ENCODE data around the gene PLEKHB1.
"Not testable (repeated sequence)": the region's sequence is repeated elsewhere in the genome, so short reads cannot be mapped to it uniquely, and the experiment has no call there.

The PLEKHB1 gene

GRCh38 chr11:73648571-73649046, 2.2 kb downstream of the PLEKHB1 start:
- DNase-seq, result no peak

- DNase-seq, result no peak
Measured at GRCh38 chr11:73649206-73649605, 2.8 kb downstream of the PLEKHB1 start.

- no peak for DNase-seq
Measured at GRCh38 chr11:73650400-73650799, 4.0 kb downstream of the PLEKHB1 start.

DNA sequence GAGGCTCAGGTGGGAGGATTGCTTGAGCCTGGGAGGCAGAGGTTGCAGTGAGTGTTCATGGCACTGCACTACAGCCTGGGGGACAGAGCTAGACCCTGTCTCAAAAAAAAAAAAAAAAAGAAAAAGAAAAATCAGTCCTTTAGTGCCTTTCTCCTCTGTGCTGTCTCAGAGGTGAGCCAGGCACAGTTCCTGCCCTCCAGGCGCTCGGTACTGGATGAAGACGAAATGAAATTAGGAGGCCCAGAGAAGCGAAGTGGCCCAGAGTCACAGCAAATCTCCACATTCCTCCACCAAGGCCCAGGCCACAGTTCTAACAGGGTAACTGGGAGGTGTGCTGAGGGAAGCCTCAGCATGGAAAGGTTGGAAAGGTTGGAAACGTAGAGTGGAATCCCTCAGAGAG, 4.9 kb downstream of the PLEKHB1 start:
- DNase-seq, result no peak

DNA sequence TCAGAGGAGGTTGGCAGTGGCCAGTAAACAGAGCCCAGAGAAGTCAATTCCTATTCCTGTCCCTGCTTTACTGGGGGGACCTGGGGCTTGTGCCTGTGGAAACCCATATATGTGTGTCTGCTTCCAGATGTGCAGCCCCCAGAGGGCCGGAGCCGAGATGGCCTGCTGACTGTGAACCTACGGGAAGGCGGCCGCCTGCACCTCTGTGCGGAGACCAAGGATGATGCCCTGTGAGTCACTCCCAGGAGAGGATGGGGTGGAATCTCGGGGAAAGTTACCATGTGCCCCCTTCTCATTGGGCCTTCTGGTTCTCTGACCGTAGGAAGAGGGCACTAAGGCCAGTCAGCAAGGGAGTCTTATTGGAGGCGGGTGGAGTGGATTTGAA, 5.3 kb downstream of the PLEKHB1 start:
- DNase-seq, result no peak

DNA sequence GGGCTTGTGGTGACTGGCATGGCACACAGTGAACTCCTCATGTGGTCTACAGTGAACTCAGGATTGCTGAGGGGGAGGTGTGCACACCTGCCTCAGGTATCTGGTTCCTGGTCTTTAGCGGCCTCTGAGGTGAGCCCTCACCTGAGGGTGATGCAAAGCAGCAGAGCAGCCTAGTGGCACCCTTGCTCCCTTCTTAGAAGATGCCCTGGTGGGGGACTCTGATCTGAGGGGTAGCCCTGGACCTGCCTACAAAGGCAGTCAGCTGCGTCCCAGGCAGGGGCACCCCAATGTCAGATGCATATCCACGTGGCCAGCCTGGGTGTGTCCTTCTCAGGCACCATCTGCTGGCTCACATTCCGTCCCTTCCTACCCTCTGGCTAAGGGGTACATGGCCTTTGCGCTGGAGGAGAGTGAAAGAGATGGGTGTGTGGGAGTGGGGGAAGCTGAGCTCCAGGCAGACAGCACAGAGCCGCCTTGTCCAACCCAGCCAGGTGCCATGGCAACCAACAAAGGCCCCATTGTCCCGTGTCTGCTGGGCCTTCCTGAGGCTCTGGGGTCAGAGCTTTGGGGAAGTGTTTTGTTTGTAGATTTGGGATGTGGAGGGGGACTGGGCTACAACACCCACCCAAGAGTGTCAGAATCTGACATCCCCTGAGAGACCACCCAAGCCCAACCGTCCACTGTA, 5.8 kb downstream of the PLEKHB1 start:
- DNase-seq, result no peak

GRCh38 chr11:73652856-73653559, 6.6 kb downstream of the PLEKHB1 start:
- DNase-seq, result no peak

DNA sequence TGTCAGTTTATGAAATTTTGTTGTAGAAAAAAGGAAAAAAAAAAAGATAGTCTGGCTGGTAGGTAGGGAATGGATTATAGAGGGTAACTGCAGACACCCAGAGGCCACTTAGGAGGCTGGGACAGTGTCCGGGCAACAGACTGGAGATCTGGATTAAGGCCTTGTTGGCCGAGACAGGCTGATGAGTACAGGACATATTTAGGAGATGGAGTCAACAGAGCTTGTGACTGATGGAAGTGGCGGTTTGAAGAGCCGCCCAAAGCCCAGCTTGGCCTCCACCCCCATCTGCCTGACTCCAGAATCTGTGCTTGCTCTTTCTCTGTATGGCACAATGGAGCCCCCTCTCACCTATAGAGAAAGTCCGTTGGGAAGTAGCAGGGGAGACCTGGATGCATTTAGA, 7.6 kb downstream of the PLEKHB1 start:
- no peak for DNase-seq

DNA sequence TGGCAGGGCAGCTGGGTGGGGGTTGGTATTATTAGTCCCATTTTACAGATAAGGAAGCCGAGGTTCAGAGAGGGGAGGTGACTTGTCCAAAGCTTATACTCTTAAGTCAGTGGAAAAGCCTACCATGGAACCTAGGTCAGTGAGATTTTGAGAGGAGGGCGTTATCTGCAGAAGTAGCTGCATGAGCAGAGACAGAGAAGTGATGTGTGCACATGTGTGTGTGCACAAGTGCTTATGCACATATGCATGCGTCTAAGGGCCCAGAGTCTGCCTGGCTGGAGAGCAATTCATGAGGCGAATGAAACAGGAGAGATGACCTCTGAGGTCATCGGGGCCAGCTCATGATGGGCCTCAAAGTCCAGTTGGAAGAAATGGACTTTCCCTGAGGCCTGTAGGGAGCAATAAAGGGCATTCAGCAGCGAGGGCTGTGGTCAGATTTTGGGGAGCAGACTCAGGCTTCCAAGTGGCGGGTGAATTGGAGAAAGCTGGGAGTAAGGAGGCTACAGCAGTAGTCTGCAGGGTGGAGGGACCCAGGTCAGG, 8.2 kb downstream of the PLEKHB1 start:
- no peak for DNase-seq

- DNase-seq, result no peak
Measured at GRCh38 chr11:73655686-73656085, 9.3 kb downstream of the PLEKHB1 start.

- DNase-seq, result no peak
Measured at GRCh38 chr11:73656985-73657384, 10.6 kb downstream of the PLEKHB1 start.

- DNase-seq, result no peak
Measured at GRCh38 chr11:73659961-73660360, 13.6 kb downstream of the PLEKHB1 start.

GRCh38 chr11:73660497-73661034, 14.2 kb downstream of the PLEKHB1 start:
- no peak for DNase-seq

DNA sequence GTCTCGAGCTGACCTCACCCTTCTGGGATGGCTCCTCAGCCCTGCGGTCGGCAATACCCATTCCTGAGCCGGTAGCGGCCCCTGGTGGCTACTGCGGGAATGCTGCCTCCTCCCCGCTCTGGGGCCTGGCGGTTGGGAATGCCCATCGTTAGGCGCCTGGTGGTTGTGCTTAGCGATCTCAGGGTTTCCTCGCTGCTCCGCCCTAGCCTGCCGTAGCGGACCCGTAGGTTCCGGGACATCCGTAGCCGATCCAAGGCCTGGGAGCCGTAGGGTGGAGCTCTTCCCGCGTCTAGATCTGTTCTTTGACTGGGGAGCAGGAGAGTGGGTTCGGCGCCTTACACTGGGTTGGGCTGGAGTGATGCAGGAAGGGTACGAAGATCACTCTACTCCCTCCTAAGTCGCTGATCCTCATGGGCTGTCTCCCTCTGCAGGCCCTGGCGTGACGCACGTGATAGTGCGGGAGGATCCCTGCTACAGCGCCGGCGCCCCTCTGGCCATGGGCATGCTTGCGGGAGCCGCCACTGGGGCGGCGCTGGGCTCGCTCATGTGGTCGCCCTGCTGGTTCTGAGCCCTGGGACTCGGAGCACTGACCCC, 14.8 kb downstream of the PLEKHB1 start:
- DNase-seq, result peak; percentile 68

DNA sequence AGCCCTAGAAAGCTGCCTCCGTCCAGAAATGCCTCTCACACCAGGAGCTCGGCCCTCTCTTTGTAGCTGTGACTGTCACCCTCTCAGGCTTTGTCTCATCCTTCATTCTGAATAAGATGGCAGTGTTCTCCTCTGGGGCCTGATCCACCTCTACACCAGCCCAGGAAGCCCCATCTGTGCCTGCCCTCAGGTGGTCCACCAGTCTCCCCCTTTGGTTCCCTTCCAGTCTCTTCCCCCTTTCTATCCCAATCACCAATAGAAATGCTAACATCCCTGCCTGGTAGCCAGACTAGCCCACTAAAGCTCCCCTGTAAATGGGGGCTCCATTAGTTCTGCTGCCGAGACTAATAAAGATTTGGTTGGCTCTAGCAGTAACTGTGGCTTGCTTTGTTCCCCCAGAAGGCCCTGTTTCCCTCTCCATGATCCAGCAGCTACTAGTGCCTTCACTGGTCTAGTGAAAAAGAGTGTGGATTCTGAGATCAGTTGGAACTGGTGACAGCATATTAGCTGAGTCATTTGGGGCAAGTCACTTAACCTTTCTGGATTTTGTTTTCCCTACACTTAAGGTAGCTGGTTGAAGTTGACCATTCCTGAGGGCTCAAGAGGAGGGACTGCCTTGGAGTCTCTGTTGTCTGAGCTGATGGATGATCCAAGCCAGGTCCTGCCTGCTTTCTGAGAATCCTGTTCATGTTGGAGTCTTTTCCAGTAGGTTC, 16.2 kb downstream of the PLEKHB1 start:
- DNase-seq, result no peak

GRCh38 chr11:73663604-73664495, 17.5 kb downstream of the PLEKHB1 start:
- DNase-seq, result no peak

GRCh38 chr11:73664877-73665276, 18.5 kb downstream of the PLEKHB1 start:
- DNase-seq, result no peak

GRCh38 chr11:73667891-73668290, 21.5 kb downstream of the PLEKHB1 start:
- DNase-seq, result no peak

- DNase-seq, result no peak
Measured at GRCh38 chr11:73670808-73671207, 24.4 kb downstream of the PLEKHB1 start.

- no peak for DNase-seq
Measured at GRCh38 chr11:73671701-73672100, 25.3 kb downstream of the PLEKHB1 start.

- not testable (repeated sequence) for DNase-seq
Measured at GRCh38 chr11:73676552-73676951, 30.2 kb downstream of the PLEKHB1 start.

GRCh38 chr11:73680687-73681086, 34.3 kb downstream of the PLEKHB1 start:
- no peak for DNase-seq
